Measurements from ENCODE around the gene HOXD9.

Gene HOXD9

GRCh38 chr2:176098366-176099158, 24.0 kb upstream of the HOXD9 start:
- no peak for DNase-seq (ENCODE audit: low spot score)

DNA sequence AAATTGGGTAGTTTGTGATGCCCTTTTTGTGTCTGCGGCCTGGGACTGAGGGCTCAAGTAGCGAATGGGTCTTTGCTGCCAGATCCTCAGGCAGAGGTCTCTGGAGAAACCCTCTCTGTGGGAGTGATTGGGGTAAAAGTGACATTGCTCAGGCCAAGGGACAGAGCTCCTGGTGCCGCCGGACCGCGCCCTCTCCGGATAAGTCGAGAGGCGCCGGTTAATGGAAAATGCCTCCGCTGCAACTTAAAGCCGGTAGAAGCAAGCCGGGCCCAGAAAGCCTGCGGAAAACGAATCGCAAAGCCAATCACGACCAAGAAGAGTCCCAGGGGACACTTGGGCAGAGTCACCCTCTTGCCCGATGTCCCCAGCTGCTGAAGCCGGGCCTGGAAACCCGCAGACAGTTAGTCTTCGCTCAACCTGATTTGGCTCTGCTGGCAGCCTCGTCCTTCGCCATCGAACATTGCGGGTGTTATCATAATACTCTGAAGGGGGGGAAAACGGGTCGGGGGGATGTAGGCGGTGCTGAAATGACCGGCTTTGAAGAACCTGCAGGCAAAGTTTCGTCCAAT, 23.3 kb upstream of the HOXD9 start:
- DNase-seq (ENCODE audit: low spot score), result no peak

GRCh38 chr2:176099728-176100546, 22.6 kb upstream of the HOXD9 start, which contains the start of gene HOXD12:
HOXD12 (plus strand) TSS chr2:176099795; CDS start chr2:176099802, 7 bp downstream.
- DNase-seq (ENCODE audit: low spot score), result no peak

GRCh38 chr2:176100547-176101140, 21.9 kb upstream of the HOXD9 start:
- DNase-seq (ENCODE audit: low spot score), result no peak

GRCh38 chr2:176101216-176101830, 21.2 kb upstream of the HOXD9 start:
- DNase-seq (ENCODE audit: low spot score), result no peak

GRCh38 chr2:176101842-176102241, 20.7 kb upstream of the HOXD9 start:
- no peak for DNase-seq (ENCODE audit: low spot score)

- DNase-seq (ENCODE audit: low spot score), result no peak
Measured at GRCh38 chr2:176102309-176102866, 20.1 kb upstream of the HOXD9 start.

DNA sequence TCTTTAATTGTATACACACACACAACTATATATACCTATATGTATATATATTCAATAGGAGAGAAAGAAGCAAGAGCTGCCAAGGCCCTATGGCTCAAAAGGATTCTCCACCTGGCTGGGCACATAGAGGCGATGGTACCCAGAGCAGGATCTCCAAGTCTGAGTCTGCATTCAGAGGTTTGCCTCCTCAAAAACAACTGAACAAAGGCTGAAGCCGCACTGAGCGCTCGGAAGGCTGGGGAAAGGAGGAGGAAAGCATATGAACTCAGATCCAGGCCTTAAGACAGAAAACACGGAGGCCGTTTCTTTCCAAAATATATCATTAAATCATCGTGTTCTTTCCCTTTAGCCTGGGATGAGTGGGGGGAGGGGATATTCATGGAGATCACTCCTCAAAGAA, 19.3 kb upstream of the HOXD9 start:
- no peak for DNase-seq (ENCODE audit: low spot score)

GRCh38 chr2:176103742-176104315, 18.7 kb upstream of the HOXD9 start:
- no peak for DNase-seq (ENCODE audit: low spot score)

DNA sequence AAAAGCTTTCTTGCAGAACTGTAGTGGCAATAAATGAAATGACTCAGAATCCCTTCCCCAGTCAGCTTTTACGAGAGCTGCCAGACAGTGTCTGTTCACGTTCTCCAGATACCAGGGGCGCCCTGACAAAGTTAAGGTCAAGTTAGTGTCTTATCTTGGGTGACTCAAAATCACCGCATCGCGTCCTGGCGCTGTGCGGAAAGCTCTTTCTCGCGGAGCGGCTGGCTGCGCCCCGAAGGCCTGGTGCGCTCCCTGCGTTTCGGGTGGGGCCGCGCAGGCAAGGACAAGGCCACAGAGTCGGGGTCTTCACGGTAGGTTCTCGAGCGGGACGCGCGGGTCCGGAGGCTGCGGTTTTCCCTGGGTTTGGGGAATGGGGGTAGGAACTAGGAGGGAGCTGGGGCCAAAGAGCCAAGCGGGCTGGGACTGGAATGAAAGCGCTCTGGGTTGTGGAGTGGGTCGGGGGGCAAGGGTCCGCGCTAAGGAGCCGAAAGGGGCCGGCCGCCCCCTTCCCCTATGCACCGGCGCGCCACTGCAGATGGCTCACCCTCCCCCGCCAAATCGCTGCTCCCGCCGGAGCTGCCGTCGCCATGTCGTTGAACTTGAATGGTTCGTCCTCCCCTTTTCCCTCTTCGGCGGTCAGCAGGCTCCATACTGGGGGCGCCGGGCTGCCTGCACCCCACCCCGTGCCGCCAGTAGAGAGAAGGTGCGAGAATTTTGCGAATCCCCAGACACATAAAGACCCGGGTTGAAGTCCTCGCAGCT, 18.0 kb upstream of the HOXD9 start:
- no peak for DNase-seq (ENCODE audit: low spot score)

DNA sequence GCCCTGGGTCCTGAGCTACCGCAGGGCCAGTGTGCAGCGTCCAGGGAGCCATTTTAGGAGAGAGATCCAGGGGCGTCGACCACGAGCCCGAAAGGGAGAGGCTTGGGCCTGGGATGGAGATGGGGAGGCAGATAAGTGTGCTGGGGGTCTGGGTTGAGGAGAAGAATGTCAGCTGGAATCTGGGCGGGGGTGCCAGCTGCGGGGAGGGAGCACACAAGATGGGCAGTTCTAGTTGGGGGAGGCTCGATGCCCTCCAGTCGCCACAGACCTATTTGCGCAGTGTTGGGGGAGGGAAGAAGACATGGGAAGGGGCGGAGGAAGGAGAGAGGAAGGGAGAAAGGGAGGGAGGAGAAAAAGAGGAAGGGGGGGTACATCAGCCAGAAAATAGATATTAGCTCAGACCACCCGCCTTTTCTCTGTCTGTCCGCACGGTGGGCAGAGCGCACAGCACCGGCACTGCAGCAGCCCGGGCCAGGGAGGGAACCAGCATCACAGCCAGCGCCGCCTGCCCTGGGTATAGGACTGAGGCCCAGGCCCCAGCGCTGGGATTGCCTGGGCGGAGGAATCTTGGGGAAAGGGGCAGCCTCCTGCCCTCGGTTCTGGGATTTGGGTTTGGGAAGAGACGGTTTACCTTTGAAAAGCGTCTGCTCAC, 17.3 kb upstream of the HOXD9 start:
- DNase-seq (ENCODE audit: low spot score), result no peak

- DNase-seq (ENCODE audit: low spot score), result no peak
Measured at GRCh38 chr2:176105730-176106580, 16.6 kb upstream of the HOXD9 start.

DNA sequence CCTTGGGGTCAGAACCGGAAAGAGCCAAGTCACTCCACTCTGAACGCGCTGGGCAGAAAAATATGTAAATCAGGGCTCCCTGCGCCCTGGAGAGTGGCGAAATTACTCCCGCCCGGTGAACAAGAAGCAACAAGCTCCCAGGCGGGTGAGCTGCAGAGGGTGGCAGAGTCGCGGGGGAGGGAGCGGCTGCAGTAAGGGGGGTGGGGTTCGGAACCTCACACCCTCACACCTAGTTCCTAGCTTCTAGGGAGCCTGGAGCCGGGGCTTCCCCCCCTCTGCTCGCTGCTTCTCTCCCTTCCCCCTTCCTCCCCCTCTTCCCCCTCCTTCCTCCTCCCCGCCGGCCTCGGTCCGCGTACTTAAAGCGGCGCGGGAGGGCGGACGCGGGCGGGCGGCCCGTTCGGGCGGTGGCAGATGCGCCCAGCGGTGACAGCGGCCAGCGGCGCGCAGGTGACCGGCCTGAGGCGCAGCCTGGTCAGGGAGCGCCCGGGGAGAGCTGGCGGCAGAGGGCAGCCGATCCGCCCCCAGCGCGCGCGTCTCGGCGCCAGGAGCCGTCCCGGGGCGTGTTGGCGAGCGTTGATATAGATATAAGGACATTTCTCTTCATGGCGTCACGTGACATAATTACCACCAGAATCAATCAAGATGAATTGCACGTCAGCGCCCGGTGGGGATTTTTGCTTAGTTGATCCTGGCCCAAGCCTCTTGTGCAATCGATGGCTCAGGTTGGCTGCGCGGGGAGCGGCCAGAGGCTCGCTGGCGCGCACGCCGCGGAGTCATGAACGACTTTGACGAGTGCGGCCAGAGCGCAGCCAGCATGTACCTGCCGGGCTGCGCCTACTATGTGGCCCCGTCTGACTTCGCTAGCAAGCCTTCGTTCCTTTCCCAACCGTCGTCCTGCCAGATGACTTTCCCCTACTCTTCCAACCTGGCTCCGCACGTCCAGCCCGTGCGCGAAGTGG, 15.7 kb upstream of the HOXD9 start, which contains the start of gene HOXD11:
HOXD11 (plus strand) TSS at position 700 of the 959 bp plus-strand sequence; CDS start at position 776, 76 bp downstream.
- DNase-seq (ENCODE audit: low spot score), result no peak

- DNase-seq (ENCODE audit: low spot score), result no peak
Measured at GRCh38 chr2:176107731-176108181, 14.8 kb upstream of the HOXD9 start.

DNA sequence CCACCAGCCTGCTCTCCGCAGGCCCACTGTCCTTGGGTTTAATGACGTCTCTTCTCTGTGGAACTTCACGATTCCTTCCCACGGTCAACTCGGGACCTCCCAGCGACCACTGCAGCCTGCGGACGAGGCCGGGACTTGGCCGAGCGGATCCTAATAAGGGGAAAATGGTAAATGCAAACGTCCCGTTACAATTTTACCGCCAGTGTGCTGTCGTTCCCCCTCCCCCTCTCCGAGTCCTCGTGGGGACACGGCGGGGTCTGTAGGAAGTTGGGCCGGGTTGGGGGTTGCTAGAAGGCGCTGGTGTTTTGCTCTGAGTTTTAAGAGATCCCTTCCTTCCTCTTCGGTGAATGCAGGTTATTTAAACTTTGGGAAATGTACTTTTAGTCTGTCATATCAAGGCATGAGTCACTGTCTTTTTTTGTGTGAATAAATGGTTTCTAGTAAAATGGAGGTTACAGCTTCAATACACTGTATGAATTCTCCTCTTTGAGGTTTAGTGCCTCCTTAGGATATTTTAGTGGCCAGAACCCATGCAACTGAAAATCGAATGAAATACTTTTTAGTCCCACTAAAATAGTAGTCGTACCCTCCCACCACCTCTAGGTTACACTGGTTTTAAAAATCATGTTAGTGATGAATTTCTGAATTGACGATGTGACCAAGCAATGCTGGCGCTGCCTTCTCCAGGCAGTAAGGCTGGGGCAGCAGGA, 13.2 kb upstream of the HOXD9 start:
- no peak for DNase-seq (ENCODE audit: low spot score)

DNA sequence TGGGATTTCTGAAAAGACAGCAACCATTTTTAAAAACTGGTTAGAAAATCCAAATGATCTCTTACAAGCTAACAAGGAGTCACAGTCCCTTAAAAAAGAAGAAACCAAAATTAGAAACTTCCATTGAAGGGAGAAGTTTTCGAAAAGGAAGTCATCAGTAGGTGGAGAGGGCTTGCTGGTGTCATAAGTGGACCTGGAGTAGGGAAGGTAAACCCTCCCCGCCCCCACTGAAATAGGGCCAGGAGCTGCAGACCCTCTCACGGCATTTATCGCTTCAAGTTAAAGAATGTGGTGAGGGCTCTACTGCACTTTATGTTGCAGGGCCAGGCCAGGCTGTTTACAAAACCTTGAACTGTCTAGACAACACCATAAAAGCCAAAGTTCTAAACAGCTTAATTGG, 12.6 kb upstream of the HOXD9 start:
- DNase-seq (ENCODE audit: low spot score), result no peak
